CD1c-positive myeloid dendritic cell (primary cell): ENCODE measurements around the gene WFS1.

ENCODE experiments used
- DNase-seq: peaks from one replicate; pipeline ENCODE4 v3.0.0-alpha.2; 2016; ENCODE audit errors: extremely low spot score

Gene WFS1

GRCh38 chr4:6338951-6339817 is 69.5 kb downstream of the WFS1 start:
- DNase-seq, result no peak

GRCh38 chr4:6339818-6340445 is 70.3 kb downstream of the WFS1 start:
- DNase-seq, result no peak

GRCh38 chr4:6340446-6341015 is 70.9 kb downstream of the WFS1 start:
- DNase-seq, result no peak

- DNase-seq, result no peak
These were observed 72.0 kb downstream of the WFS1 start for GRCh38 chr4:6341696-6342095.

GRCh38 chr4:6342530-6343293 is 73.1 kb downstream of the WFS1 start:
- DNase-seq, result peak; percentile 2

GRCh38 chr4:6343939-6344408 is 74.3 kb downstream of the WFS1 start:
- DNase-seq, result no peak

GRCh38 chr4:6345096-6345830 is 75.6 kb downstream of the WFS1 start:
- DNase-seq, result no peak

GRCh38 chr4:6345866-6346265 is 76.2 kb downstream of the WFS1 start:
- no peak for DNase-seq

- no peak for DNase-seq
These were observed 76.9 kb downstream of the WFS1 start for GRCh38 chr4:6346373-6347110.

GRCh38 chr4:6347511-6348045 is 77.9 kb downstream of the WFS1 start:
- no peak for DNase-seq

GRCh38 chr4:6348408-6348807 is 78.8 kb downstream of the WFS1 start:
- DNase-seq, result no peak

GRCh38 chr4:6349896-6350603 is 80.4 kb downstream of the WFS1 start:
- no peak for DNase-seq

- no peak for DNase-seq
These were observed 81.0 kb downstream of the WFS1 start for GRCh38 chr4:6350646-6351045.

GRCh38 chr4:6351246-6352000 is 81.8 kb downstream of the WFS1 start:
- DNase-seq, result no peak

- DNase-seq, result no peak
These were observed 82.5 kb downstream of the WFS1 start for GRCh38 chr4:6352031-6352692.
